AG09309 (cell line): Measurements from ENCODE around the gene SLC44A5.
"Not testable (repeated sequence)": the region's sequence is repeated elsewhere in the genome, so short reads cannot be mapped to it uniquely, and the experiment has no call there.

Experiments
- DNase-seq: peaks from one replicate; pipeline ENCODE4 v3.0.0-alpha.2; 2010; ENCODE audit warnings: low read depth
- H3K4me3 ChIP-seq: 2 replicates; pipeline ENCODE4 v1.5.1; 2011; ENCODE audit warnings: mild to moderate bottlenecking, low read depth, low read length, moderate library complexity; ENCODE audit not compliant: control insufficient read depth
- CTCF ChIP-seq: IDR thresholded peaks from 2 replicates; pipeline ENCODE4 v1.5.1; 2011; ENCODE audit warnings: mild to moderate bottlenecking, low read depth, low read length, inconsistent platforms; ENCODE audit not compliant: insufficient read depth, control insufficient read depth; ENCODE audit errors: missing control alignments

Gene SLC44A5

GRCh38 chr1:75202751-75203150 is 408.2 kb downstream of the SLC44A5 start:
- DNase-seq, result no peak
- TF ChIP-seq CTCF, result no peak
- H3K4me3 ChIP-seq, result no peak overlapping the region

- DNase-seq, result no peak
- TF ChIP-seq CTCF, result no peak
- H3K4me3 ChIP-seq, result no peak overlapping the region
Measured at GRCh38 chr1:75198761-75199160, 412.2 kb downstream of the SLC44A5 start.

GRCh38 chr1:75198163-75198562 is 412.8 kb downstream of the SLC44A5 start:
- H3K4me3 ChIP-seq, result no peak overlapping the region
- no peak for DNase-seq
- no peak for TF ChIP-seq CTCF

- TF ChIP-seq CTCF, result no peak
- DNase-seq, result no peak
- H3K4me3 ChIP-seq, result no peak overlapping the region
Measured at GRCh38 chr1:75188892-75189291, 422.0 kb downstream of the SLC44A5 start.

GRCh38 chr1:75181214-75181955 is 429.5 kb downstream of the SLC44A5 start:
- H3K4me3 ChIP-seq, DNase-seq: not testable (repeated sequence)

GRCh38 chr1:75174031-75174760 is 436.7 kb downstream of the SLC44A5 start:
- no peak overlapping the region for H3K4me3 ChIP-seq
- no peak for DNase-seq
- TF ChIP-seq CTCF, result no peak

GRCh38 chr1:75172556-75172955 is 438.4 kb downstream of the SLC44A5 start:
- DNase-seq, result no peak
- H3K4me3 ChIP-seq, result no peak overlapping the region
- no peak for TF ChIP-seq CTCF
